A673 (cell line): ENCODE results near the gene HEMK1. TPM values are rescaled to one million over a fixed set of nuclear protein-coding genes. Genes with fewer than 3 reads are reported as not detected.

Experiments
- BruUV-seq: library from RNA; stranded (reverse); fragments of 400-500 nt; replicated peaks from 2 replicates; lab custom pipeline; 2021; lab: Mats Ljungman, UMichigan
- CTCF ChIA-PET: fragments of 300-600 bp; sonication (Branson Sonifier 250); formaldehyde crosslinking; loops from one replicate; lab custom pipeline; 2022; ENCODE audit warnings: antibody characterized with exemption; lab: Charles Lee
- POLR2A ChIA-PET: fragments of 300-600 bp; sonication (Branson Sonifier 250); formaldehyde crosslinking; loops from one replicate; lab custom pipeline; 2022; ENCODE audit warnings: antibody characterized with exemption; ENCODE audit not compliant: low non-redundant PET; lab: Charles Lee
- DNase-seq: peaks from one replicate; pipeline ENCODE4 v3.0.0-alpha.2; 2015; ENCODE audit warnings: low spot score
- H3K27ac ChIP-seq: fragments of 200-600 bp; sonication (generic); 2 replicates; pipeline ENCODE4 v1.5.1; 2016; ENCODE audit warnings: mixed run types, low read depth, mild to moderate bottlenecking, mixed read lengths, antibody characterized with exemption, low read length; ENCODE audit not compliant: poor library complexity, severe bottlenecking
- H3K27me3 ChIP-seq: fragments of 200-600 bp; sonication (generic); replicated peaks from 2 replicates; pipeline ENCODE4 v1.6.1; 2017; ENCODE audit warnings: mixed run types, low read depth, mild to moderate bottlenecking, mixed read lengths, antibody characterized with exemption, low read length; ENCODE audit not compliant: insufficient read depth, poor library complexity
- H3K36me3 ChIP-seq: fragments of 200-600 bp; sonication (generic); 2 replicates; pipeline ENCODE4 v1.6.1; 2016; ENCODE audit warnings: mixed run types, mild to moderate bottlenecking, mixed read lengths, antibody characterized with exemption, low read length; ENCODE audit not compliant: insufficient read depth, poor library complexity, severe bottlenecking
- H3K4me1 ChIP-seq: fragments of 200-600 bp; sonication (generic); 2 replicates; pipeline ENCODE4 v1.6.1; 2017; ENCODE audit warnings: mixed run types, mild to moderate bottlenecking, mixed read lengths, antibody characterized with exemption, low read length; ENCODE audit not compliant: insufficient read depth, poor library complexity, severe bottlenecking
- H3K4me3 ChIP-seq: fragments of 200-600 bp; sonication (generic); 2 replicates; pipeline ENCODE4 v1.5.1; 2016; ENCODE audit warnings: low read depth, mixed run types, mild to moderate bottlenecking, mixed read lengths, low read length; ENCODE audit not compliant: poor library complexity, severe bottlenecking
- H3K9me3 ChIP-seq: fragments of 200-600 bp; sonication (generic); 2 replicates; pipeline ENCODE4 v1.6.1; 2016; ENCODE audit warnings: mixed run types, low read depth, mild to moderate bottlenecking, mixed read lengths, antibody characterized with exemption, low read length; ENCODE audit not compliant: poor library complexity, severe bottlenecking
- CTCF ChIP-seq: fragments of 300-800, 200-600 bp; sonication (generic); conservative IDR thresholded peaks from 2 replicates; pipeline ENCODE4 v1.5.1; 2017; ENCODE audit warnings: low read depth, mild to moderate bottlenecking, antibody characterized with exemption, low read length, moderate library complexity, mixed read lengths
- EZH2 ChIP-seq: fragments of 200-600 bp; sonication (generic); IDR thresholded peaks from 2 replicates; pipeline ENCODE4 v1.6.1; 2017; ENCODE audit warnings: borderline replicate concordance, low read depth, mild to moderate bottlenecking, mixed read lengths, antibody characterized with exemption, low read length; ENCODE audit not compliant: poor library complexity, severe bottlenecking
- intact Hi-C: fragments of 100-400 bp; cut with micrococcal nuclease; formaldehyde crosslinking; loops from one replicate; pipeline ENCODE4 v1.10.0; 2022; ENCODE audit not compliant: unreplicated experiment
- total RNA-seq: library from RNA; stranded (reverse); gene quantifications from 2 replicates; pipeline ENCODE4 v1.2.3, GENCODE V29; 2021

HEMK1 gene
- total RNA-seq, 1 experiment from 2014 or later = 5.7 TPM

GRCh38 chr3:50577348-50577747 is 8.0 kb downstream of the HEMK1 start:
- H3K27me3 ChIP-seq = no peaks in the 10 kb centered on the region
- no peak for DNase-seq
- ChIA-PET CTCF (no interaction called here), POLR2A (no interaction called here)
- no peak overlapping the region for H3K4me3 ChIP-seq
- no peaks in the 10 kb centered on the region for H3K9me3 ChIP-seq
- no peaks in the 10 kb centered on the region for H3K4me1 ChIP-seq
- intact Hi-C loops = no loop called here
- H3K27ac ChIP-seq = no peak overlapping the region
- BruUV-seq = no TSS peak
- TF ChIP-seq EZH2 (no peak), CTCF (no peak)
- no peaks in the 10 kb centered on the region for H3K36me3 ChIP-seq

GRCh38 chr3:50580683-50581458 is 11.5 kb downstream of the HEMK1 start:
- ChIA-PET CTCF (no interaction called here), POLR2A (no interaction called here)
- H3K27ac ChIP-seq = no peak overlapping the region
- H3K27me3 ChIP-seq = no peaks in the 10 kb centered on the region
- TF ChIP-seq CTCF (no peak), EZH2 (no peak)
- DNase-seq = no peak
- intact Hi-C loops = no loop called here
- no peaks in the 10 kb centered on the region for H3K4me1 ChIP-seq
- BruUV-seq = no TSS peak
- H3K4me3 ChIP-seq = no peak overlapping the region
- H3K9me3 ChIP-seq = no peaks in the 10 kb centered on the region
- H3K36me3 ChIP-seq = no peaks in the 10 kb centered on the region

- POLR2A ChIA-PET = no interaction called here
- no peak for DNase-seq
Measured at GRCh38 chr3:50581459-50581842, 12.1 kb downstream of the HEMK1 start.

More at GRCh38 chr3:50581459-50581842, 12.1 kb downstream of the HEMK1 start:
- intact Hi-C loops = no loop called here
- TF ChIP-seq EZH2 (no peak), CTCF (no peak)
- Histone ChIP-seq H3K4me3 (no peak overlapping the region), H3K9me3 (no peaks in the 10 kb centered on the region), H3K27ac (no peak overlapping the region), H3K27me3 (no peaks in the 10 kb centered on the region), H3K4me1 (no peaks in the 10 kb centered on the region), H3K36me3 (no peaks in the 10 kb centered on the region)
- CTCF ChIA-PET = no interaction called here
- no TSS peak for BruUV-seq
